H9 (cell line): ENCODE measurements around the gene LYPD4. TPM values are rescaled to one million over a fixed set of nuclear protein-coding genes. Genes with fewer than 3 reads are reported as not detected.
A peak's percentile ranks its signal among the peaks of the same experiment; 100 is the strongest.

Experiments used
- DNase-seq: peaks from one replicate; pipeline ENCODE4 v3.0.0-alpha.2; 2017
- H2AFZ ChIP-seq: one replicate; pipeline ENCODE4 v1.6.1; 2013; ENCODE audit warnings: mild to moderate bottlenecking, low read length, control low read depth, moderate library complexity
- H2AK5ac ChIP-seq: 2 replicates; pipeline ENCODE4 v1.6.1; 2013; ENCODE audit warnings: low read length, control low read depth, mixed read lengths; ENCODE audit not compliant: insufficient read length
- H2BK120ac ChIP-seq: one replicate; pipeline ENCODE4 v1.6.1; 2013; ENCODE audit warnings: low read depth, mild to moderate bottlenecking, low read length, control low read depth, inconsistent platforms; ENCODE audit not compliant: poor library complexity, severe bottlenecking
- H2BK12ac ChIP-seq: 2 replicates; pipeline ENCODE4 v1.6.1; 2013; ENCODE audit warnings: low read length, control low read depth, mixed read lengths, low read depth; ENCODE audit not compliant: insufficient read length
- H2BK15ac ChIP-seq: 2 replicates; pipeline ENCODE4 v1.6.1; 2013; ENCODE audit warnings: low read depth, low read length, control low read depth
- H2BK20ac ChIP-seq: one replicate; pipeline ENCODE4 v1.6.1; 2013; ENCODE audit warnings: low read depth, mild to moderate bottlenecking, low read length, control low read depth, inconsistent platforms; ENCODE audit not compliant: poor library complexity, severe bottlenecking
- H2BK5ac ChIP-seq: 2 replicates; pipeline ENCODE4 v1.6.1; 2013; ENCODE audit warnings: low read length, control low read depth, mixed read lengths; ENCODE audit not compliant: insufficient read length
- H3K14ac ChIP-seq: 2 replicates; pipeline ENCODE4 v1.6.1; 2013; ENCODE audit warnings: low read length, control low read depth; ENCODE audit not compliant: insufficient read depth
- H3K18ac ChIP-seq: 2 replicates; pipeline ENCODE4 v1.6.1; 2013; ENCODE audit warnings: low read depth, mild to moderate bottlenecking, mixed read lengths, low read length, control low read depth; ENCODE audit not compliant: insufficient read length
- H3K23ac ChIP-seq: 2 replicates; pipeline ENCODE4 v1.6.1; 2013; ENCODE audit warnings: low read length, control low read depth, mixed read lengths, low read depth; ENCODE audit not compliant: insufficient read length
- H3K23me2 ChIP-seq: 2 replicates; pipeline ENCODE4 v1.6.1; 2013; ENCODE audit warnings: low read depth, mild to moderate bottlenecking, mixed read lengths, low read length, control low read depth; ENCODE audit not compliant: insufficient read length, poor library complexity, severe bottlenecking
- H3K27ac ChIP-seq: 2 replicates; pipeline ENCODE4 v1.5.1; 2013; ENCODE audit warnings: low read length, control low read depth, mixed read lengths, low read depth; ENCODE audit not compliant: insufficient read length
- H3K27me3 ChIP-seq: 2 replicates; pipeline ENCODE4 v1.6.1; 2013; ENCODE audit warnings: low read length, control low read depth, inconsistent platforms; ENCODE audit not compliant: insufficient read depth
- H3K4ac ChIP-seq: 2 replicates; pipeline ENCODE4 v1.6.1; 2013; ENCODE audit warnings: low read depth, mild to moderate bottlenecking, control low read depth, inconsistent platforms, low read length, moderate library complexity
- H3K4me1 ChIP-seq: 2 replicates; pipeline ENCODE4 v1.6.1; 2013; ENCODE audit warnings: low read length, control low read depth, inconsistent platforms; ENCODE audit not compliant: insufficient read depth
- H3K4me2 ChIP-seq: 2 replicates; pipeline ENCODE4 v1.6.1; 2013; ENCODE audit warnings: low read length, control low read depth, mixed read lengths; ENCODE audit not compliant: insufficient read length, insufficient read depth
- H3K56ac ChIP-seq: 2 replicates; pipeline ENCODE4 v1.6.1; 2013; ENCODE audit warnings: low read depth, mild to moderate bottlenecking, mixed read lengths, low read length, control low read depth; ENCODE audit not compliant: insufficient read length
- H3K79me1 ChIP-seq: 2 replicates; pipeline ENCODE4 v1.6.1; 2013; ENCODE audit warnings: low read depth, mild to moderate bottlenecking, moderate library complexity, low read length, control low read depth, inconsistent platforms; ENCODE audit not compliant: insufficient read depth, poor library complexity, severe bottlenecking
- H3K79me2 ChIP-seq: 2 replicates; pipeline ENCODE4 v1.6.1; 2013; ENCODE audit warnings: low read length, control low read depth, inconsistent platforms; ENCODE audit not compliant: insufficient read depth
- H3K9ac ChIP-seq: 2 replicates; pipeline ENCODE4 v1.6.1; 2013; ENCODE audit warnings: low read length, control low read depth, mixed read lengths; ENCODE audit not compliant: insufficient read length; ENCODE audit errors: extremely low read depth
- H3K9me3 ChIP-seq: one replicate; pipeline ENCODE4 v1.6.1; 2013; ENCODE audit warnings: low read depth, low read length, inconsistent platforms; ENCODE audit not compliant: control insufficient read depth
- H3T11ph ChIP-seq: one replicate; pipeline ENCODE4 v1.6.1; 2013; ENCODE audit warnings: mild to moderate bottlenecking, low read length, control low read depth, inconsistent platforms
- H4K20me1 ChIP-seq: one replicate; pipeline ENCODE4 v1.6.1; 2013; ENCODE audit not compliant: control insufficient read depth, insufficient read length, insufficient read depth
- H4K5ac ChIP-seq: 2 replicates; pipeline ENCODE4 v1.6.1; 2013; ENCODE audit warnings: low read depth, mild to moderate bottlenecking, mixed read lengths, low read length, control low read depth; ENCODE audit not compliant: insufficient read length
- H4K8ac ChIP-seq: replicated peaks from 2 replicates; pipeline ENCODE4 v1.6.1; 2013; ENCODE audit warnings: low read length, control low read depth, mixed read lengths, low read depth; ENCODE audit not compliant: insufficient read length
- H4K91ac ChIP-seq: 2 replicates; pipeline ENCODE4 v1.6.1; 2013; ENCODE audit warnings: low read depth, mild to moderate bottlenecking, moderate library complexity, mixed read lengths, low read length, control low read depth; ENCODE audit not compliant: insufficient read length
- H3K27ac Mint-ChIP-seq, 3 experiments: 2 replicates in 2 of 3; 3 replicates in 1 of 3; pipeline ENCODE4 v1.8.0; 2020 to 2021; ENCODE audit warnings: mixed read lengths in 3 of 3, mild to moderate bottlenecking in 1 of 3, moderate library complexity in 1 of 3
- H3K27me3 Mint-ChIP-seq: 2 replicates; pipeline ENCODE4 v1.8.0; 2021; ENCODE audit warnings: low read depth, mild to moderate bottlenecking, moderate library complexity, mixed read lengths
- H3K36me3 Mint-ChIP-seq, 3 experiments: 2 replicates in 2 of 3; 3 replicates in 1 of 3; pipeline ENCODE4 v1.8.0; 2020 to 2021; ENCODE audit warnings: low read depth in 3 of 3, mixed read lengths in 3 of 3; ENCODE audit not compliant: insufficient read depth in 1 of 3
- H3K4me1 Mint-ChIP-seq, 2 experiments: 2 replicates each; pipeline ENCODE4 v1.8.0; 2020; ENCODE audit warnings: mixed read lengths in 2 of 2
- H3K4me3 Mint-ChIP-seq, 2 experiments: 2 replicates in 1 of 2; 3 replicates in 1 of 2; pipeline ENCODE4 v1.8.0; 2020 to 2021; ENCODE audit warnings: mild to moderate bottlenecking in 2 of 2, mixed read lengths in 2 of 2, moderate library complexity in 1 of 2
- H3K9me3 Mint-ChIP-seq, 2 experiments: 2 replicates in 1 of 2; 3 replicates in 1 of 2; pipeline ENCODE4 v1.8.0; 2020; ENCODE audit warnings: mild to moderate bottlenecking in 2 of 2, mixed read lengths in 2 of 2, moderate library complexity in 1 of 2
- WGBS: extraction: QIAGEN DNeasy Blood & Tissue Kit; methylation state at CpG from one replicate; pipeline ENCODE4 v1.1.7; 2013; ENCODE audit warnings: missing lambda C conversion rate, low lambda C conversion rate, mixed read lengths; ENCODE audit not compliant: insufficient read length; ENCODE audit errors: extremely low coverage; 5-methylcytosine and 5-hydroxymethylcytosine counted together
- total RNA-seq: library from RNA; stranded (reverse); gene quantifications from 2 replicates; pipeline ENCODE4 v1.2.1, GENCODE V29; 2021
- TF ChIP-seq, protein P1 (sequence below): fragments of 200-600 bp; sonication (generic); conservative IDR thresholded peaks from 3 replicates; pipeline ENCODE4 v1.8.0; 2021; ENCODE audit warnings: antibody characterized with exemption, mild to moderate bottlenecking

Gene LYPD4
- total RNA-seq, 1 experiment from 2014 or later: not detected

DNA sequence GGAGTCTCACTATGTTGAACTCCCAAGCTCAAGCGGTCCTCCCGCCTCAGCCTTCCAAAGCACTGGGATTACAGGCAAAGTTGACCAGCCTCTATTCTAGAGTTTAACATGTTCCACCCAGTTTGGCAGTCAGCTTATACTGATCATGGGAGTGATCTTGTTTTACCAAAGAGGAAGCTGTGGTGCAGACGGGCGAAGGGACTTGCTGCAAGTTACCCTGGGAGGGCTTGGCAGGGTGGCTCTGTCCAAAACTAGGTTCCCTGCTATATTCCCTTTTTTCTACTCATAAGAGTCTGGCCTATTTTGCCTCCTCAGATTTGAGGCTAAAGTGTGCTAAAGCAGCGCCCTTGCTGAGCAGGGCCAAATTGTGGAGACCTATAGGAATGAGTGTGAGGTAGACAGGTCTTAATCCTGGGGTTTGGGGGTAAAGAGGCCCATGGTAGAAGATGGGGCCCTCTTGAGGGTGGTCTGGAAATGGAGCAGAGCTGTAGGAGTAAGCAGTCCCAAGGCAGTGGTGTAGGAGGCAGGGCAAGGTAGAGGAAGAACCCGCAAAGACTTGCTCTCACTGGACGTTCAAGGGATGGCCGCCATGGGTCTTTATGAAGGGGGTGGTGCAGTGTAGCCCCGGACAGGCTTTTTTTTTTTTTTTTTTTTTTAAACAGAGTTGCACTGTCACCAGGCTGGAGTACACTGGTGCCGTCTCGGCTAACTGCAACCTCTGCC lies 18.9 kb upstream of the LYPD4 start:
- Mint-ChIP-seq H3K4me3 (peak overlapping the region; percentile 29 to 43; a peak in 4 of 5 replicates), H3K9me3 (no peaks in the 10 kb centered on the region; a peak in 1 of 5 replicates), H3K36me3 (peaks cover 57 to 77% (median 66%) of the 10 kb centered on the region in 3 experiments), H3K27me3 (no peaks in the 10 kb centered on the region; the same call in 1 of the 2 replicates), H3K27ac (peak overlapping the region; percentile 82 to 97 (median 95); a peak in 6 of 7 replicates), H3K4me1 (peaks cover 38 to 51% of the 10 kb centered on the region in 2 experiments)
- H2BK12ac ChIP-seq: no peak overlapping the region
- H3T11ph ChIP-seq: no peak overlapping the region
- no peaks in the 10 kb centered on the region for H3K9me3 ChIP-seq
- TF ChIP-seq, protein P1, sequence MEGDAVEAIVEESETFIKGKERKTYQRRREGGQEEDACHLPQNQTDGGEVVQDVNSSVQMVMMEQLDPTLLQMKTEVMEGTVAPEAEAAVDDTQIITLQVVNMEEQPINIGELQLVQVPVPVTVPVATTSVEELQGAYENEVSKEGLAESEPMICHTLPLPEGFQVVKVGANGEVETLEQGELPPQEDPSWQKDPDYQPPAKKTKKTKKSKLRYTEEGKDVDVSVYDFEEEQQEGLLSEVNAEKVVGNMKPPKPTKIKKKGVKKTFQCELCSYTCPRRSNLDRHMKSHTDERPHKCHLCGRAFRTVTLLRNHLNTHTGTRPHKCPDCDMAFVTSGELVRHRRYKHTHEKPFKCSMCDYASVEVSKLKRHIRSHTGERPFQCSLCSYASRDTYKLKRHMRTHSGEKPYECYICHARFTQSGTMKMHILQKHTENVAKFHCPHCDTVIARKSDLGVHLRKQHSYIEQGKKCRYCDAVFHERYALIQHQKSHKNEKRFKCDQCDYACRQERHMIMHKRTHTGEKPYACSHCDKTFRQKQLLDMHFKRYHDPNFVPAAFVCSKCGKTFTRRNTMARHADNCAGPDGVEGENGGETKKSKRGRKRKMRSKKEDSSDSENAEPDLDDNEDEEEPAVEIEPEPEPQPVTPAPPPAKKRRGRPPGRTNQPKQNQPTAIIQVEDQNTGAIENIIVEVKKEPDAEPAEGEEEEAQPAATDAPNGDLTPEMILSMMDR: no peak
- H4K8ac ChIP-seq: no peak overlapping the region
- H2BK15ac ChIP-seq: no peak overlapping the region
- no peak overlapping the region for H3K4ac ChIP-seq
- no peak overlapping the region for H2AK5ac ChIP-seq
- H3K23ac ChIP-seq: no peak overlapping the region
- no peaks in the 10 kb centered on the region for H4K20me1 ChIP-seq
- H4K91ac ChIP-seq: no peak overlapping the region
- no peak overlapping the region for H3K56ac ChIP-seq
- no peaks in the 10 kb centered on the region for H3K27me3 ChIP-seq
- H4K5ac ChIP-seq: no peak overlapping the region
- no CpG with 5 or more reads among the region's 11 CpGs for WGBS
- H2BK20ac ChIP-seq: no peak overlapping the region
- H3K4me2 ChIP-seq: no peak overlapping the region
- H3K4me1 ChIP-seq: no peaks in the 10 kb centered on the region; the same call in 1 of the 2 replicates
- H3K23me2 ChIP-seq: peaks cover 9% of the 10 kb centered on the region
- no peak overlapping the region for H2AFZ ChIP-seq
- no peak overlapping the region for H3K14ac ChIP-seq
- H3K79me2 ChIP-seq: peaks cover 29% of the 10 kb centered on the region
- H2BK120ac ChIP-seq: no peak overlapping the region
- no peak for DNase-seq
- no peak overlapping the region for H3K27ac ChIP-seq
- peaks cover 22% of the 10 kb centered on the region for H3K79me1 ChIP-seq
- no peak overlapping the region for H3K18ac ChIP-seq
- no peak overlapping the region for H3K9ac ChIP-seq
- no peak overlapping the region for H2BK5ac ChIP-seq
